Caco-2 (cell line): ENCODE measurements around the gene RPL22. TPM values are rescaled to one million over a fixed set of nuclear protein-coding genes. Genes with fewer than 3 reads are reported as not detected.

ENCODE experiments used
- BruUV-seq: library from RNA; stranded (reverse); fragments of 400-500 nt; replicated peaks from 2 replicates; lab custom pipeline; 2021; lab: Mats Ljungman, UMichigan
- CTCF ChIA-PET: fragments of 300-600 bp; sonication (Branson Sonifier 250); formaldehyde crosslinking; loops from one replicate; lab custom pipeline; 2022; ENCODE audit warnings: antibody characterized with exemption; lab: Charles Lee
- POLR2A ChIA-PET: fragments of 300-600 bp; sonication (Branson Sonifier 250); formaldehyde crosslinking; loops from one replicate; lab custom pipeline; 2022; ENCODE audit warnings: antibody characterized with exemption; lab: Charles Lee
- DNase-seq, 2 experiments: peaks; one replicate each; pipeline versions ENCODE4 v3.0.0 to v3.0.0-alpha.2; 2020 to 2022
- H3K27me3 ChIP-seq: replicated peaks from 2 replicates; pipeline ENCODE4 v1.6.0; 2011; ENCODE audit warnings: low read length; ENCODE audit not compliant: control insufficient read depth, insufficient read depth
- H3K36me3 ChIP-seq: 2 replicates; pipeline ENCODE4 v1.5.1; 2011; ENCODE audit warnings: low read length; ENCODE audit not compliant: control insufficient read depth, insufficient read depth
- H3K4me1 ChIP-seq: fragments of 250-450 bp; sonication (Bioruptor Pico); 2 replicates; pipeline ENCODE4 v1.5.1; 2020; ENCODE audit warnings: mild to moderate bottlenecking
- H3K4me3 ChIP-seq: 2 replicates; pipeline ENCODE4 v1.5.1; 2011; ENCODE audit warnings: low read depth, mild to moderate bottlenecking, control low read depth, low read length
- H3K9me3 ChIP-seq: fragments of 250-450 bp; sonication (Bioruptor Pico); 2 replicates; pipeline ENCODE4 v1.5.1; 2020; ENCODE audit warnings: mild to moderate bottlenecking, moderate library complexity
- H3K27ac Mint-ChIP-seq: one replicate; pipeline ENCODE4 v1.8.0; 2022; ENCODE audit warnings: mixed read lengths; ENCODE audit not compliant: unreplicated experiment
- H3K27me3 Mint-ChIP-seq: one replicate; pipeline ENCODE4 v1.8.0; 2022; ENCODE audit warnings: mixed read lengths; ENCODE audit not compliant: insufficient read depth, unreplicated experiment
- H3K36me3 Mint-ChIP-seq: one replicate; pipeline ENCODE4 v1.8.0; 2022; ENCODE audit warnings: mild to moderate bottlenecking, mixed read lengths; ENCODE audit not compliant: insufficient read depth, unreplicated experiment
- H3K4me1 Mint-ChIP-seq: one replicate; pipeline ENCODE4 v1.8.0; 2022; ENCODE audit warnings: low read depth, mixed read lengths; ENCODE audit not compliant: unreplicated experiment
- H3K4me3 Mint-ChIP-seq: one replicate; pipeline ENCODE4 v1.8.0; 2022; ENCODE audit warnings: mild to moderate bottlenecking, moderate library complexity, mixed read lengths; ENCODE audit not compliant: unreplicated experiment
- H3K9me3 Mint-ChIP-seq: one replicate; pipeline ENCODE4 v1.8.0; 2022; ENCODE audit warnings: mixed read lengths; ENCODE audit not compliant: unreplicated experiment
- CTCF ChIP-seq, 2 experiments: fragments of 200-600 bp in 1 of 2; IDR thresholded peaks; 1 replicate in 1 of 2; 2 replicates in 1 of 2; pipeline versions ENCODE4 v1.5.1 to v1.8.0; 2011 to 2022; ENCODE audit warnings: antibody characterized with exemption in 1 of 2, control low read depth in 1 of 2, inconsistent platforms in 1 of 2, low read depth in 1 of 2, low read length in 1 of 2, mild to moderate bottlenecking in 1 of 2, moderate library complexity in 1 of 2; ENCODE audit not compliant: insufficient read depth in 1 of 2, severe bottlenecking in 1 of 2, unreplicated experiment in 1 of 2
- intact Hi-C: fragments of 100-400 bp; cut with micrococcal nuclease; formaldehyde crosslinking; loops from one replicate; pipeline ENCODE4 v1.10.0; 2022; ENCODE audit not compliant: unreplicated experiment
- total RNA-seq: library from RNA; stranded (reverse); gene quantifications from 2 replicates; pipeline ENCODE4 v1.2.3, GENCODE V29; 2022

Gene RPL22
- total RNA-seq, 1 experiment from 2014 or later, result 406 TPM

- no TSS peak for BruUV-seq
- POLR2A ChIA-PET, result no interaction called here
- CTCF ChIA-PET, result no interaction called here
- no peaks in the 10 kb centered on the region for H3K27me3 ChIP-seq
- no peaks in the 10 kb centered on the region for H3K4me1 ChIP-seq
- Mint-ChIP-seq H3K9me3 (no peaks in the 10 kb centered on the region), H3K36me3 (no peaks in the 10 kb centered on the region), H3K27ac (no peak overlapping the region), H3K4me1 (no peaks in the 10 kb centered on the region), H3K4me3 (no peak overlapping the region), H3K27me3 (peaks cover 2% of the 10 kb centered on the region)
- no peak for TF ChIP-seq CTCF (IDR thresholded peaks at IDR 0.05; ENCODE audit: insufficient read depth in 1 of 2, low read depth in 1 of 2, low read length in 1 of 2, severe bottlenecking in 1 of 2, unreplicated experiment in 1 of 2)
- H3K36me3 ChIP-seq, result no peaks in the 10 kb centered on the region
- DNase-seq, result no peak
- no peak overlapping the region for H3K4me3 ChIP-seq
- intact Hi-C loops, result no loop called here
- H3K9me3 ChIP-seq, result no peaks in the 10 kb centered on the region
Observed at GRCh38 chr1:6172549-6172948, 26.8 kb downstream of the RPL22 start.

- H3K36me3 ChIP-seq, result no peaks in the 10 kb centered on the region
- no peaks in the 10 kb centered on the region for H3K4me1 ChIP-seq
- ChIA-PET POLR2A (no interaction called here), CTCF (interaction anchor here (0.6 kb wide), 1 partner anchor 279 kb away, joined by 4 read pairs; no protein-coding TSS in a partner anchor)
- no peaks in the 10 kb centered on the region for H3K27me3 Mint-ChIP-seq
- no peaks in the 10 kb centered on the region for H3K36me3 Mint-ChIP-seq
- H3K27ac Mint-ChIP-seq, result no peak overlapping the region
- no peaks in the 10 kb centered on the region for H3K9me3 Mint-ChIP-seq
- no peaks in the 10 kb centered on the region for H3K4me1 Mint-ChIP-seq
- intact Hi-C loops, result no loop called here
- H3K9me3 ChIP-seq, result no peaks in the 10 kb centered on the region
- H3K4me3 Mint-ChIP-seq, result no peak overlapping the region
- TF ChIP-seq CTCF (IDR thresholded peaks at IDR 0.05; ENCODE audit: insufficient read depth in 1 of 2, low read depth in 1 of 2, low read length in 1 of 2, severe bottlenecking in 1 of 2, unreplicated experiment in 1 of 2), result peak in 1 of 2 experiments; percentile 46
- DNase-seq, result no peak
- H3K27me3 ChIP-seq, result no peaks in the 10 kb centered on the region
- no TSS peak for BruUV-seq
- no peak overlapping the region for H3K4me3 ChIP-seq
Observed at GRCh38 chr1:6171548-6172124, 27.8 kb downstream of the RPL22 start.

GRCh38 chr1:6170742-6171201 lies 28.6 kb downstream of the RPL22 start:
- intact Hi-C loops, result no loop called here
- Histone ChIP-seq H3K36me3 (no peaks in the 10 kb centered on the region), H3K4me3 (no peak overlapping the region), H3K4me1 (no peaks in the 10 kb centered on the region), H3K9me3 (no peaks in the 10 kb centered on the region), H3K27me3 (no peaks in the 10 kb centered on the region)
- Mint-ChIP-seq H3K36me3 (no peaks in the 10 kb centered on the region), H3K27me3 (no peaks in the 10 kb centered on the region), H3K4me1 (no peaks in the 10 kb centered on the region), H3K9me3 (no peaks in the 10 kb centered on the region), H3K4me3 (no peak overlapping the region), H3K27ac (no peak overlapping the region)
- no peak for DNase-seq
- BruUV-seq, result no TSS peak
- ChIA-PET CTCF (interaction anchor here (0.6 kb wide), 1 partner anchor 280 kb away, joined by 4 read pairs; no protein-coding TSS in a partner anchor), POLR2A (no interaction called here)
- no peak for TF ChIP-seq CTCF (IDR thresholded peaks at IDR 0.05; ENCODE audit: insufficient read depth in 1 of 2, low read depth in 1 of 2, low read length in 1 of 2, severe bottlenecking in 1 of 2, unreplicated experiment in 1 of 2)
